HepG2 (cell line): ENCODE results near the gene ZFP28. TPM values are rescaled to one million over a fixed set of nuclear protein-coding genes. Genes with fewer than 3 reads are reported as not detected.

Source experiments
- GABPB1 ChIP-seq: IDR thresholded peaks from 2 replicates; pipeline ENCODE4 v1.6.1; 2016; ENCODE audit warnings: mild to moderate bottlenecking, missing genetic modification reagents, moderate library complexity, missing compliant biosample characterization
- GATAD1 ChIP-seq: IDR thresholded peaks from 2 replicates; pipeline ENCODE4 v1.6.1; 2016; ENCODE audit warnings: missing genetic modification reagents, missing compliant biosample characterization
- IRF2 ChIP-seq: IDR thresholded peaks from 2 replicates; pipeline ENCODE4 v1.6.1; 2018; ENCODE audit warnings: missing genetic modification reagents, missing compliant biosample characterization
- POGZ ChIP-seq: sonication (generic); formaldehyde crosslinking; IDR thresholded peaks from 2 replicates; pipeline ENCODE4 v1.4.0; 2020; ENCODE audit warnings: mild to moderate bottlenecking, missing genetic modification reagents
- SOX6 ChIP-seq, 2 experiments: fragments of 450-650 bp in 1 of 2; sonication (generic) in 1 of 2; formaldehyde crosslinking in 1 of 2; IDR thresholded peaks; 2 replicates each; pipeline versions ENCODE4 v1.4.0 to v1.6.1; 2017 to 2020; ENCODE audit warnings: antibody characterized with exemption in 1 of 2, mild to moderate bottlenecking in 1 of 2, missing genetic modification reagents in 1 of 2
- SPEN ChIP-seq: sonication (generic); formaldehyde crosslinking; IDR thresholded peaks from 2 replicates; pipeline ENCODE4 v1.5.1; 2020; ENCODE audit warnings: low read depth, mild to moderate bottlenecking, missing genetic modification reagents
- ZC3H13 ChIP-seq: sonication (generic); formaldehyde crosslinking; IDR thresholded peaks from 2 replicates; pipeline ENCODE4 v1.8.1; 2023; ENCODE audit warnings: mild to moderate bottlenecking, missing genetic modification reagents, moderate library complexity
- ZNF256 ChIP-seq: sonication (generic); formaldehyde crosslinking; conservative IDR thresholded peaks from 2 replicates; pipeline ENCODE4 v1.4.0; 2020; ENCODE audit warnings: missing genetic modification reagents
- ZNF607 ChIP-seq: sonication (generic); formaldehyde crosslinking; IDR thresholded peaks from 2 replicates; pipeline ENCODE4 v1.5.1; 2020; ENCODE audit warnings: missing genetic modification reagents, mild to moderate bottlenecking, borderline replicate concordance
- ZNF670 ChIP-seq: sonication (generic); formaldehyde crosslinking; IDR thresholded peaks from 2 replicates; pipeline ENCODE4 v1.8.0; 2022; ENCODE audit warnings: mild to moderate bottlenecking, missing genetic modification reagents, borderline replicate concordance
- ZNF773 ChIP-seq: sonication (generic); formaldehyde crosslinking; IDR thresholded peaks from 2 replicates; pipeline ENCODE4 v1.4.0; 2020; ENCODE audit warnings: missing genetic modification reagents, borderline replicate concordance
- ZNF776 ChIP-seq: sonication (generic); formaldehyde crosslinking; IDR thresholded peaks from 2 replicates; pipeline ENCODE4 v1.4.0; 2020; ENCODE audit warnings: mild to moderate bottlenecking, missing genetic modification reagents
- ZSCAN25 ChIP-seq: sonication (generic); formaldehyde crosslinking; IDR thresholded peaks from 2 replicates; pipeline ENCODE4 v1.8.0; 2022; ENCODE audit warnings: mild to moderate bottlenecking, missing genetic modification reagents
- polyA plus RNA-seq, 8 experiments: library from polyadenylated mRNA; depleted of rRNA in 3 of 8; stranded (reverse) in 7 of 8; unstranded in 1 of 8; fragments of >200 nt; fragmentation: Illumina TruSeq in 4 of 8; extraction: Trizol in 4 of 8; gene quantifications; 2 replicates each; pipeline versions ENCODE4 v1.2.1 to v1.2.3, GENCODE V29; 2011 to 2016; ENCODE audit warnings: low read depth in 4 of 8, missing spikeins in 1 of 8, mixed read lengths in 1 of 8; ENCODE audit not compliant: insufficient read depth in 1 of 8
- total RNA-seq, 5 experiments: library from RNA; depleted of rRNA; stranded (reverse); fragments of >200 nt; fragmentation: Illumina TruSeq; extraction: Trizol; gene quantifications; 2 replicates each; pipeline ENCODE4 v1.2.3, GENCODE V29; 2016; ENCODE audit warnings: low read depth in 1 of 5
- TF ChIP-seq, protein P1 (sequence below): sonication (generic); formaldehyde crosslinking; IDR thresholded peaks from 2 replicates; pipeline ENCODE4 v1.4.0; 2020; ENCODE audit warnings: mild to moderate bottlenecking, missing genetic modification reagents
- TF ChIP-seq, protein P2 (sequence below): sonication (generic); formaldehyde crosslinking; IDR thresholded peaks from one replicate; pipeline ENCODE4 v1.5.1; 2020; ENCODE audit warnings: mild to moderate bottlenecking, missing genetic modification reagents; ENCODE audit errors: not compliant biosample characterization
- TF ChIP-seq, protein P3 (sequence below): sonication (generic); formaldehyde crosslinking; IDR thresholded peaks from 2 replicates; pipeline ENCODE4 v1.4.0; 2020; ENCODE audit warnings: mild to moderate bottlenecking, missing genetic modification reagents
- TF ChIP-seq, protein P4 (sequence below): sonication (generic); formaldehyde crosslinking; IDR thresholded peaks from 2 replicates; pipeline ENCODE4 v1.5.0; 2020; ENCODE audit warnings: missing genetic modification reagents

Gene ZFP28
- total and polyA plus RNA-seq, 2 of the 13 experiments (the other 11 are each of a cell fraction or from before 2014, with no cell fraction given), result not detected

DNA sequence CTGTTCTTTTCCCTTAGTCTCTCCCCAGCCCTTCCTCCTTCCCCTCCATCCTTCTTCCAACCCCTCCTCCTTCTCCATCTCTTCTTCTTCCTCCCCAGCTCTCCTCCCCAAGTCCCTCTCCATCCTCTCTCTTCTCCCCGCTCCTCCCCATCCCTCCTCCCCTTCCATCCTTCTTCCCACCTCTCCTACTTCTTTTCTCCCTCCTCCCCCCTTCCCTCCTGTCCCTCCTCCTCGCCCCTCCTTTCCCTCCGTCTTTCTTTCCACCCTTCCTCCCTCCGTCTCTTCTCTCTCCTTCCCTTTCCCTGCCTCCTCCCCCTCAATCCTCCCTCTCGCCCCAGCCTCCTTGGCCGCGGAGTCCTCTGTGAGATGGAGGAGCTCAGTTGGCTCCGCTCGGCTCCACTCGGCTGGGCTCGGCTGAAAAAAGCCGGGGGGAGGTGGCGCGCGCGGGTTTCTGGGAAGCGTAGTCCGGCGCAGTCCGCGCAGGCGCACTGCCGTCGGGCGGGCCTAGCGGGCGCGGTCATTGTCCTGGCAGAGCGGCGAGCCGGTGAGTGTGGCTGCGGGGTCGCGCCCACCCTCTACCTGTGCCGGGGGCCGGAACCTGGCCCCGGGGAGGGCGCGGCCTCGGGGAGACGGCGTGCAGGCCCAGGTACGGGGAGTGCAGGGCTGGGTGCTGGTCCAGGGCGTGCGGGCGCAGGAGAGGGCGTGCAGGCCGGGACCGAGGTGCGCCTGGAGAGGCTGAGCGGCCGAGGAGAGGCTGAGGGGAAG is 56.2 kb downstream of the ZFP28 start, which contains the start of gene ZNF71 (continued):
- TF ChIP-seq, protein P1, sequence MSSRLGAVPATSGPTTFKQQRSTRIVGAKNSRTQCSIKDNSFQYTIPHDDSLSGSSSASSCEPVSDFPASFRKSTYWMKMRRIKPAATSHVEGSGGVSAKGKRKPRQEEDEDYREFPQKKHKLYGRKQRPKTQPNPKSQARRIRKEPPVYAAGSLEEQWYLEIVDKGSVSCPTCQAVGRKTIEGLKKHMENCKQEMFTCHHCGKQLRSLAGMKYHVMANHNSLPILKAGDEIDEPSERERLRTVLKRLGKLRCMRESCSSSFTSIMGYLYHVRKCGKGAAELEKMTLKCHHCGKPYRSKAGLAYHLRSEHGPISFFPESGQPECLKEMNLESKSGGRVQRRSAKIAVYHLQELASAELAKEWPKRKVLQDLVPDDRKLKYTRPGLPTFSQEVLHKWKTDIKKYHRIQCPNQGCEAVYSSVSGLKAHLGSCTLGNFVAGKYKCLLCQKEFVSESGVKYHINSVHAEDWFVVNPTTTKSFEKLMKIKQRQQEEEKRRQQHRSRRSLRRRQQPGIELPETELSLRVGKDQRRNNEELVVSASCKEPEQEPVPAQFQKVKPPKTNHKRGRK (CRISPR knock-in tag), result peak; percentile 92
- 0 out of 2 replicates have a peak, but pooled peaks have one; percentile 6 for TF ChIP-seq ZNF607
- TF ChIP-seq, protein P2, sequence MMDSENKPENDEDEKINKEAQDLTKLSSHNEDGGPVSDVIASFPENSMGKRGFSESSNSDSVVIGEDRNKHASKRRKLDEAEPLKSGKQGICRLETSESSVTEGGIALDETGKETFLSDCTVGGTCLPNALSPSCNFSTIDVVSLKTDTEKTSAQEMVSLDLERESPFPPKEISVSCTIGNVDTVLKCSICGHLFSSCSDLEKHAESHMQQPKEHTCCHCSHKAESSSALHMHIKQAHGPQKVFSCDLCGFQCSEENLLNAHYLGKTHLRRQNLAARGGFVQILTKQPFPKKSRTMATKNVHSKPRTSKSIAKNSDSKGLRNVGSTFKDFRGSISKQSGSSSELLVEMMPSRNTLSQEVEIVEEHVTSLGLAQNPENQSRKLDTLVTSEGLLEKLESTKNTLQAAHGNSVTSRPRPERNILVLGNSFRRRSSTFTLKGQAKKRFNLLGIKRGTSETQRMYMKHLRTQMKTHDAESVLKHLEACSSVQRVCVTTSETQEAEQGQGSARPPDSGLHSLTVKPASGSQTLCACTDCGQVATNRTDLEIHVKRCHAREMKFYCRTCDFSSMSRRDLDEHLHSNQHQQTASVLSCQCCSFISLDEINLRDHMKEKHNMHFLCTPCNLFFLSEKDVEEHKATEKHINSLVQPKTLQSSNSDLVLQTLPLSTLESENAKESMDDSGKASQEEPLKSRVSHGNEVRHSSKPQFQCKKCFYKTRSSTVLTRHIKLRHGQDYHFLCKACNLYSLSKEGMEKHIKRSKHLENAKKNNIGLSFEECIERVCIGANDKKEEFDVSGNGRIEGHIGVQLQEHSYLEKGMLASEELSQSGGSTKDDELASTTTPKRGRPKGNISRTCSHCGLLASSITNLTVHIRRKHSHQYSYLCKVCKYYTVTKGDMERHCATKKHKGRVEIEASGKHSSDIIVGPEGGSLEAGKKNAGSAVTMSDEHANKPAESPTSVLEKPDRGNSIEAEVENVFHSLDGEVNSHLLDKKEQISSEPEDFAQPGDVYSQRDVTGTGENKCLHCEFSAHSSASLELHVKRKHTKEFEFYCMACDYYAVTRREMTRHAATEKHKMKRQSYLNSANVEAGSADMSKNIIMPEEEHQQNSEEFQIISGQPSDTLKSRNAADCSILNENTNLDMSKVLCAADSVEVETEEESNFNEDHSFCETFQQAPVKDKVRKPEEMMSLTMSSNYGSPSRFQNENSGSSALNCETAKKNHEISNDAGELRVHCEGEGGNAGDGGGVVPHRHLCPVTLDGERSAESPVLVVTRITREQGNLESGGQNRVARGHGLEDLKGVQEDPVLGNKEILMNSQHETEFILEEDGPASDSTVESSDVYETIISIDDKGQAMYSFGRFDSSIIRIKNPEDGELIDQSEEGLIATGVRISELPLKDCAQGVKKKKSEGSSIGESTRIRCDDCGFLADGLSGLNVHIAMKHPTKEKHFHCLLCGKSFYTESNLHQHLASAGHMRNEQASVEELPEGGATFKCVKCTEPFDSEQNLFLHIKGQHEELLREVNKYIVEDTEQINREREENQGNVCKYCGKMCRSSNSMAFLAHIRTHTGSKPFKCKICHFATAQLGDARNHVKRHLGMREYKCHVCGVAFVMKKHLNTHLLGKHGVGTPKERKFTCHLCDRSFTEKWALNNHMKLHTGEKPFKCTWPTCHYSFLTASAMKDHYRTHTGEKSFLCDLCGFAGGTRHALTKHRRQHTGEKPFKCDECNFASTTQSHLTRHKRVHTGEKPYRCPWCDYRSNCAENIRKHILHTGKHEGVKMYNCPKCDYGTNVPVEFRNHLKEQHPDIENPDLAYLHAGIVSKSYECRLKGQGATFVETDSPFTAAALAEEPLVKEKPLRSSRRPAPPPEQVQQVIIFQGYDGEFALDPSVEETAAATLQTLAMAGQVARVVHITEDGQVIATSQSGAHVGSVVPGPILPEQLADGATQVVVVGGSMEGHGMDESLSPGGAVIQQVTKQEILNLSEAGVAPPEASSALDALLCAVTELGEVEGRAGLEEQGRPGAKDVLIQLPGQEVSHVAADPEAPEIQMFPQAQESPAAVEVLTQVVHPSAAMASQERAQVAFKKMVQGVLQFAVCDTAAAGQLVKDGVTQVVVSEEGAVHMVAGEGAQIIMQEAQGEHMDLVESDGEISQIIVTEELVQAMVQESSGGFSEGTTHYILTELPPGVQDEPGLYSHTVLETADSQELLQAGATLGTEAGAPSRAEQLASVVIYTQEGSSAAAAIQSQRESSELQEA (CRISPR knock-in tag), result peak; percentile 65
- TF ChIP-seq ZNF670 (CRISPR knock-in tag), result 0 out of 2 replicates have a peak, but pooled peaks have one; percentile 48
- TF ChIP-seq SOX6 (IDR thresholded peaks at IDR 0.05), result no peak
- TF ChIP-seq SOX6 (CRISPR knock-in tag; IDR thresholded peaks at IDR 0.05), result 0 out of 2 replicates have a peak, but pooled peaks have one; percentile 37
- TF ChIP-seq GATAD1 (CRISPR knock-in tag), result 0 out of 2 replicates have a peak, but pooled peaks have one; percentile 18
- TF ChIP-seq SPEN (CRISPR knock-in tag), result peak; percentile 80; the same call in 1 of the 2 replicates
- TF ChIP-seq, protein P3, sequence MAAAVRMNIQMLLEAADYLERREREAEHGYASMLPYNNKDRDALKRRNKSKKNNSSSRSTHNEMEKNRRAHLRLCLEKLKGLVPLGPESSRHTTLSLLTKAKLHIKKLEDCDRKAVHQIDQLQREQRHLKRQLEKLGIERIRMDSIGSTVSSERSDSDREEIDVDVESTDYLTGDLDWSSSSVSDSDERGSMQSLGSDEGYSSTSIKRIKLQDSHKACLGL, result peak; percentile 56; the same call in 1 of the 2 replicates
- TF ChIP-seq POGZ, result 0 out of 2 replicates have a peak, but pooled peaks have one; percentile 28
- peak; percentile 88 for TF ChIP-seq GABPB1 (CRISPR knock-in tag)
- peak; percentile 76; the same call in 1 of the 2 replicates for TF ChIP-seq ZNF773 (CRISPR knock-in tag)
- 0 out of 2 replicates have a peak, but pooled peaks have one; percentile 50 for TF ChIP-seq ZNF256 (CRISPR knock-in tag)
- peak; percentile 74; the same call in 1 of the 2 replicates for TF ChIP-seq ZSCAN25 (CRISPR knock-in tag)
- TF ChIP-seq, protein P4, sequence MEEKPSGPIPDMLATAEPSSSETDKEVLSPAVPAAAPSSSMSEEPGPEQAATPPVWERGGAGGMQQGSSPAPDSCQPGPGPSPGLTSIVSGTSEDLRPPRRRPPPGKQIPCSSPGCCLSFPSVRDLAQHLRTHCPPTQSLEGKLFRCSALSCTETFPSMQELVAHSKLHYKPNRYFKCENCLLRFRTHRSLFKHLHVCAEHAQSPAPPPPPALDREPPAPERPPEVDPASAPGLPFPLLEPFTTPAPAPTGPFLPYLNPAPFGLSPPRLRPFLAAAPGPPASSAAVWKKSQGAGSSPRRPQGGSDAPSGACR, result peak; percentile 31; the same call in 1 of the 2 replicates
- peak; percentile 76 for TF ChIP-seq ZC3H13 (CRISPR knock-in tag)
- TF ChIP-seq IRF2, result peak; percentile 69
- no peak for TF ChIP-seq ZNF776 (CRISPR knock-in tag)
